Endothelial cell (in vitro differentiated cells): ENCODE data around the gene CTLA4. TPM values are rescaled to one million over a fixed set of nuclear protein-coding genes. Genes with fewer than 3 reads are reported as not detected.

Experiments used
- DNase-seq: peaks from one replicate; pipeline ENCODE4 v3.0.0; 2021; ENCODE audit warnings: low spot score
- H3K27ac Mint-ChIP-seq: one replicate; pipeline ENCODE4 v1.8.0; 2021; ENCODE audit warnings: mixed read lengths, inconsistent platforms; ENCODE audit not compliant: unreplicated experiment
- H3K27me3 Mint-ChIP-seq: one replicate; pipeline ENCODE4 v1.8.0; 2021; ENCODE audit warnings: mild to moderate bottlenecking, moderate library complexity, mixed read lengths, inconsistent platforms; ENCODE audit not compliant: unreplicated experiment
- H3K36me3 Mint-ChIP-seq: one replicate; pipeline ENCODE4 v1.8.0; 2021; ENCODE audit warnings: mild to moderate bottlenecking, low read depth, mixed read lengths, inconsistent platforms; ENCODE audit not compliant: unreplicated experiment
- H3K4me1 Mint-ChIP-seq: one replicate; pipeline ENCODE4 v1.8.0; 2021; ENCODE audit warnings: mild to moderate bottlenecking, mixed read lengths, inconsistent platforms; ENCODE audit not compliant: unreplicated experiment
- H3K4me3 Mint-ChIP-seq: one replicate; pipeline ENCODE4 v1.8.0; 2021; ENCODE audit warnings: mild to moderate bottlenecking, mixed read lengths, inconsistent platforms; ENCODE audit not compliant: unreplicated experiment
- H3K9me3 Mint-ChIP-seq: one replicate; pipeline ENCODE4 v1.8.0; 2021; ENCODE audit warnings: mixed read lengths, inconsistent platforms; ENCODE audit not compliant: unreplicated experiment
- total RNA-seq: library from RNA; stranded (reverse); fragmentation: NEBNext Ultra II Directional; extraction: Animal tissue kit (Norgen Biotek cat#: 25700); gene quantifications from one replicate; pipeline ENCODE4 v1.2.1, GENCODE V29; 2021; ENCODE audit not compliant: unreplicated experiment
- TF ChIP-seq, protein P1 (sequence below): fragments of 200-600 bp; sonication (generic); IDR thresholded peaks from one replicate; pipeline ENCODE4 v1.5.0; 2021; ENCODE audit warnings: antibody characterized with exemption; ENCODE audit not compliant: unreplicated experiment

The CTLA4 gene
- total RNA-seq, 1 donor from 2014 or later, result not detected

GRCh38 chr2:203914546-203915182, 47.1 kb downstream of the CTLA4 start:
- no peak for DNase-seq
- TF ChIP-seq, protein P1, sequence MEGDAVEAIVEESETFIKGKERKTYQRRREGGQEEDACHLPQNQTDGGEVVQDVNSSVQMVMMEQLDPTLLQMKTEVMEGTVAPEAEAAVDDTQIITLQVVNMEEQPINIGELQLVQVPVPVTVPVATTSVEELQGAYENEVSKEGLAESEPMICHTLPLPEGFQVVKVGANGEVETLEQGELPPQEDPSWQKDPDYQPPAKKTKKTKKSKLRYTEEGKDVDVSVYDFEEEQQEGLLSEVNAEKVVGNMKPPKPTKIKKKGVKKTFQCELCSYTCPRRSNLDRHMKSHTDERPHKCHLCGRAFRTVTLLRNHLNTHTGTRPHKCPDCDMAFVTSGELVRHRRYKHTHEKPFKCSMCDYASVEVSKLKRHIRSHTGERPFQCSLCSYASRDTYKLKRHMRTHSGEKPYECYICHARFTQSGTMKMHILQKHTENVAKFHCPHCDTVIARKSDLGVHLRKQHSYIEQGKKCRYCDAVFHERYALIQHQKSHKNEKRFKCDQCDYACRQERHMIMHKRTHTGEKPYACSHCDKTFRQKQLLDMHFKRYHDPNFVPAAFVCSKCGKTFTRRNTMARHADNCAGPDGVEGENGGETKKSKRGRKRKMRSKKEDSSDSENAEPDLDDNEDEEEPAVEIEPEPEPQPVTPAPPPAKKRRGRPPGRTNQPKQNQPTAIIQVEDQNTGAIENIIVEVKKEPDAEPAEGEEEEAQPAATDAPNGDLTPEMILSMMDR, result no peak
- Mint-ChIP-seq H3K36me3 (no peaks in the 10 kb centered on the region), H3K27me3 (no peaks in the 10 kb centered on the region), H3K27ac (no peak overlapping the region), H3K9me3 (no peaks in the 10 kb centered on the region), H3K4me1 (no peaks in the 10 kb centered on the region), H3K4me3 (no peak overlapping the region)

DNA sequence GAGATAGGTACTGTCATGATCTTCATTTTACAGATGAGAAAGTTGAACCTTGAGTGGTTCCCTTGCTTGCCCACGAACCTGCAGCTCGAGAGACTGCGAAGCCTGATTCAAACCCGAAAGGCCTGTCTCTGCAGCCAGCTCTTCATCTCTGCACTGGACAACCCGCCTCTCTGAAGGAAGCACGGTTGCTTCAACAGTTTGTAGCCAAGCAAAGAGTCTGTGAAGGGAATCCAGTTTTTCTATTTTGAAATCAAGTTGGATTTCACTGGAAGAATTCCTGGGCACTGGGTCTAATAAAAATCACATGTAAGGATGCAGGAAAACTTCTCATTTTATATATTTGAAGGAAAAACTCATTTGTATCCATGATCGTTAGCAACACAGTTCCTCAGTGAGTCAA, 47.7 kb downstream of the CTLA4 start:
- Mint-ChIP-seq H3K4me1 (no peaks in the 10 kb centered on the region), H3K36me3 (no peaks in the 10 kb centered on the region), H3K27me3 (no peaks in the 10 kb centered on the region), H3K4me3 (no peak overlapping the region), H3K27ac (no peak overlapping the region), H3K9me3 (no peaks in the 10 kb centered on the region)
- DNase-seq, result no peak
- TF ChIP-seq, protein P1, result no peak

- Mint-ChIP-seq H3K36me3 (no peaks in the 10 kb centered on the region), H3K27ac (no peak overlapping the region), H3K27me3 (no peaks in the 10 kb centered on the region), H3K9me3 (no peaks in the 10 kb centered on the region), H3K4me3 (no peak overlapping the region), H3K4me1 (no peaks in the 10 kb centered on the region)
- TF ChIP-seq, protein P1, result no peak
- DNase-seq, result no peak
Measured at GRCh38 chr2:203916756-203917155, 49.2 kb downstream of the CTLA4 start.

DNA sequence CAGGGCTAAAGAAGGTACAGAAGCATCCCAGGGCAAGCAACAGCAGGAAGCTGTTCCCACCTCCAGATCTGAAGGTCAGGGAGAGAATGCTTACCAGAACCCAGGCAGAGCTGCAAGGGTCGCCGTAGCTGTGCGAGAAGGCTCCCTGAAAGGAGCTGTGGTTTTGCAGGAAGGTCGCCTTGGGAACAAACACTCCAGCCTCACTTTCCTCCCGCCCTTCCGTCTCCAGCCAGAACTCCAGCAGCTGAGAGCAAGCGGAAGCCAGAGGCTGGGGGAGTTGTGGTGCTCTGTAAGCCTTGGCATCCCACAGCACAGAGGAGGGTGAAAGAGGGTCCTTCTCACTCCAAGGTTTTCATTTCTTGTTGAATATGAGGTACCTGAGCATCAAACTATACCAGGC, 50.7 kb downstream of the CTLA4 start:
- H3K36me3 Mint-ChIP-seq, result no peaks in the 10 kb centered on the region
- no peak overlapping the region for H3K4me3 Mint-ChIP-seq
- no peaks in the 10 kb centered on the region for H3K4me1 Mint-ChIP-seq
- peak; percentile 16 for DNase-seq
- H3K9me3 Mint-ChIP-seq, result no peaks in the 10 kb centered on the region
- TF ChIP-seq, protein P1, result no peak
- H3K27me3 Mint-ChIP-seq, result no peaks in the 10 kb centered on the region
- no peak overlapping the region for H3K27ac Mint-ChIP-seq

DNA sequence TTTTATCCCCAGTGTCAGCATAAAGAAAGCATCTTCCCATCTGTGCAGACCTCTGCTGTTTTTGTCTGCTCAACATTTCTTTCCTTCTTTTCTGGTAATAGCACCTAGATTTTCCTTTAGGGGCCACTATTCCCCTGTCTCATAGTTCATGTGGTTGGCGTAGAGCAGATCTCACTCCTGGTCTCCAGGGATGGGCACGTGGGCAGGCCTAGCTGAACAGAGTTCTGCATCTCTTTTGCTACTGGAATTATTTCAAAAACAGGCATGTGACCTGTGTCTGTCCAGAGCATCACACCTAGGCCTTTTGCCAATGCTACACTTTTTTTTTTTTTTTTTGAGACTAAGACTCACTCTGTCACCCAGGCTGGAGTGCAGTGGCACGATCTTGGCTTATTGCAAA, 51.3 kb downstream of the CTLA4 start:
- no peak for DNase-seq
- no peak overlapping the region for H3K4me3 Mint-ChIP-seq
- no peaks in the 10 kb centered on the region for H3K36me3 Mint-ChIP-seq
- H3K27ac Mint-ChIP-seq, result no peak overlapping the region
- no peaks in the 10 kb centered on the region for H3K27me3 Mint-ChIP-seq
- TF ChIP-seq, protein P1, result no peak
- no peaks in the 10 kb centered on the region for H3K9me3 Mint-ChIP-seq
- H3K4me1 Mint-ChIP-seq, result no peaks in the 10 kb centered on the region

Other genes with a start within 250 kb of the CTLA4 start
- gene CD28, start 161.1 kb upstream of the CTLA4 start, total RNA-seq, result not detected
- not detected for gene ICOS, start 69.0 kb downstream of the CTLA4 start, total RNA-seq